Measurements from ENCODE around the gene AUH.

- no peak for TF ChIP-seq CTCF (IDR thresholded peaks at IDR 0.05 in 4 of 5, conservative IDR thresholded peaks at IDR 0.05 in 1 of 5)
- TF ChIP-seq POLR2A (IDR thresholded peaks at IDR 0.05): no peak
These were observed 1.8 kb downstream of the AUH start for GRCh38 chr9:91359734-91360470.
